ENCODE data around the gene IL25.
"Not testable (repeated sequence)": the region's sequence is repeated elsewhere in the genome, so short reads cannot be mapped to it uniquely, and the experiment has no call there.

IL25 gene

DNA sequence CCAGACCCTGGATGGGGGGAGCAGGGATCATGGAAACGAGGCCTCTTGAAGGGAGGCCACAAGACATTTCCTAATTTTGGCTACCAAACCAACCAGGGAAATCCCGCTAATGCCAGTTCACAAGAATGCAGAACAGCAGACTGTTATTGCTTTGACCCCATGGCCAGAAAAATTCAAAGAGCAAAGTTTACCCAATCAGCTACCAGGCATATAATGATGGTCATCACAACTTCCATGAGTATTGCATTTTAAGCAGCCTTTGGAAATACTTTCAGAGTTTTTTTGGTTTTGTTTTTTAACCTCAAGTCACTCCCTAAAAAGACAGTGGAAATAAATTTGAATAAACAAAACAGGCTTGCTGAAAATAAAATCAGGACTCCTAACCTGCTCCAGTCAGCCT is at the start of gene IL25:
Gene IL25, plus strand, starts transcription at position 301 of the 400 bp plus-strand sequence.
- no peak for DNase-seq (ENCODE audit: low read depth)
- H3K4me3 ChIP-seq (ENCODE audit: low read depth, low read length) = no peak within 1 kb of the TSS

DNA sequence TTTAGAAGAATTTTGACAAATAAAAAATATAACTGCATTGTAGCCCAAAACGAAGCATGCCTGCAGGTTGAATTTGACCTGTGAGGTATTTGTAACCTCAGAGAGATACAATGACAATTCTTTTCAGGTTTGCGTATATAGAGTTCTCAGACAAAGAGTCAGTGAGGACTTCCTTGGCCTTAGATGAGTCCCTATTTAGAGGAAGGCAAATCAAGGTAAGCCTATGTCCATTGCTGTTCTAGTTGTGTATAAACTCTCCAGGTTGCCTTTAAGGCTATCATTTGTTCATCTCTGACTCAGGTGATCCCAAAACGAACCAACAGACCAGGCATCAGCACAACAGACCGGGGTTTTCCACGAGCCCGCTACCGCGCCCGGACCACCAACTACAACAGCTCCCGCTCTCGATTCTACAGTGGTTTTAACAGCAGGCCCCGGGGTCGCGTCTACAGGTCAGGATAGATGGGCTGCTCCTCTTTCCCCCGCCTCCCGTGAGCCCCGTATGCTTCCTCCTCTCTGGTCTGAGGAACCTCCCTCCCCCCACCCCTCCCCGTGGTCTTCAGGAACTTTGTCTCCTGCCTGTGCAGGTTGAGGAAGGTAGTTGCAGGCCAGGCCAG is 48.7 kb upstream of the IL25 start:
- DNase-seq (ENCODE audit: low read depth) = no peak
- no peak overlapping the region for H3K4me3 ChIP-seq (ENCODE audit: low read depth, low read length)

DNA sequence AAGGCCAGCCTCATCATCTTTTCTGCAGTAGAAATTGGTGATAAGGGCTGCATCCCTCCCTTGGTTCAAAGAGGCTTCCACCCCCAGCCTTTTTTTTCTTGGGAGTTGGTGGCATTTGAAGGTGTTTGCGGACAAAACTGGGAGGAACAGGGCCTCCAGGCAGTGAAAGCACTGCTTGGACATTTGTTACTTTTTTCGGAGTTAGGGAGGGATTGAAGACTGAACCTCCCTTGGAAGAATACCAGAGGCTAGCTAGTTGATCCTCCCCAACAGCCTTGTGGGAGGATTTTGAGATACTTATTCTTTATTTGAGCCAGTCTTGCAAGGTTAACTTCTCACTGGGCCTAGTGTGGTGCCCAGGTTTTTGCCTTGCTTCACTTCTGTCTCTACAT is 48.2 kb upstream of the IL25 start:
- H3K4me3 ChIP-seq (ENCODE audit: low read depth, low read length) = no peak overlapping the region
- DNase-seq (ENCODE audit: low read depth) = no peak

DNA sequence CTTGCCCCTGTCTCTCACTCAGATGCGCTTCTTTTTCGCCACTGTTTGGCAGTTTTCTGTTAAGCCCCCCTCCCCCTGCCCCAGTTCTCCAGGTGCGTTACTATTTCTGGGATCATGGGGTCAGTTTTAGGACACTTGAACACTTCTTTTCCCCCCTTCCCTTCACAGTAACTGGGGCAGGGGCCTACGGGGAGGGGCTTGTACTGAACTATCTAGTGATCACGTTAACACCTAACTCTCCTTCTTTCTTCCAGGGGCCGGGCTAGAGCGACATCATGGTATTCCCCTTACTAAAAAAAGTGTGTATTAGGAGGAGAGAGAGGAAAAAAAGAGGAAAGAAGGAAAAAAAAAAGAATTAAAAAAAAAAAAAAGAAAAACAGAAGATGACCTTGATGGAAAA is 47.6 kb upstream of the IL25 start:
- H3K4me3 ChIP-seq (ENCODE audit: low read depth, low read length) = no peak overlapping the region
- DNase-seq (ENCODE audit: low read depth) = no peak

DNA sequence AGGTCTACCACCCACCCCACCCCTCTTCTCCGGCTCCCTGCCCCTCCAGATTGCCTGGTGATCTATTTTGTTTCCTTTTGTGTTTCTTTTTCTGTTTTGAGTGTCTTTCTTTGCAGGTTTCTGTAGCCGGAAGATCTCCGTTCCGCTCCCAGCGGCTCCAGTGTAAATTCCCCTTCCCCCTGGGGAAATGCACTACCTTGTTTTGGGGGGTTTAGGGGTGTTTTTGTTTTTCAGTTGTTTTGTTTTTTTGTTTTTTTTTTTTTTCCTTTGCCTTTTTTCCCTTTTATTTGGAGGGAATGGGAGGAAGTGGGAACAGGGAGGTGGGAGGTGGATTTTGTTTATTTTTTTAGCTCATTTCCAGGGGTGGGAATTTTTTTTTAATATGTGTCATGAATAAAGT is 46.9 kb upstream of the IL25 start:
- H3K4me3 ChIP-seq (ENCODE audit: low read depth, low read length); DNase-seq (ENCODE audit: low read depth): not testable (repeated sequence)

DNA sequence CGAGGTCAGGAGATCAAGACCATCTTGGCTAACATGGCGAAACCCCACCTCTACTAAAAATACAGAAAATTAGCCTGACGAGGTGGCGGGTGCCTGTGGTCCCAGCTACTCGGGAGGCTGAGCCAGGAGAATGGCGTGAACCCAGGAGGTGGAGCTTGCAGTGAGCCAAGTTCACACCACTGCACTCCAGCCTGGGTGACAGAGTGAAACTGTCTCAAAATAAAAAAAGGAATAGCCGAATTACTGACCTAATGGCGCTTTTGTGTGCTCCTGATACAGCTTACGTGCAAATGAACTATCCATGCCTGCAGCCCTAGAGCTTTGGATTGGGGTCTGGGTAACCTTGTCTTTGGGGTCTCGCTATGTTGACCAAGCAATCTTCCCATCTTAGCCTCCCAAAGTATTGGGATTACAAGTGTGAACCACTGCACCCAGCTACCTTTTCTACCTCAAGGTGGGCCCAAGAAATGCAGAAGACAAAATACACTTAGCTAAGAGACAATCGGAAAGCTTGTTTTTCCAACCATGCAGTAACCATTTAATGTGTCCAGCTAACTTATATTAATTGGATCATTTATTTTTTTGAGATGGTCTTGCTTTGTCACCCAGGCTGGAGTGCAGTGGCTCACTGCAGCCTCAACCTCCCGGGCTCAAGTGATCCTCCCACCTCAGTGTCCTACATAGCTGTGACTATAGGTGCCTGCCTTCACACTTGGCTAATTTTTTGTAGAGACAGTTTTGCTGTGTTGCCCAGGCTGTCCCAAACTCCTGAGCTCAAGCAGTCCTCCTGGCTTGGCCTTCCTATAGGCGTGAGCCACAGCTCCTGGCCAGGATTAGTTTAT is 45.9 kb upstream of the IL25 start:
- no peak for DNase-seq (ENCODE audit: low read depth)
- H3K4me3 ChIP-seq (ENCODE audit: low read depth, low read length) = no peak overlapping the region

DNA sequence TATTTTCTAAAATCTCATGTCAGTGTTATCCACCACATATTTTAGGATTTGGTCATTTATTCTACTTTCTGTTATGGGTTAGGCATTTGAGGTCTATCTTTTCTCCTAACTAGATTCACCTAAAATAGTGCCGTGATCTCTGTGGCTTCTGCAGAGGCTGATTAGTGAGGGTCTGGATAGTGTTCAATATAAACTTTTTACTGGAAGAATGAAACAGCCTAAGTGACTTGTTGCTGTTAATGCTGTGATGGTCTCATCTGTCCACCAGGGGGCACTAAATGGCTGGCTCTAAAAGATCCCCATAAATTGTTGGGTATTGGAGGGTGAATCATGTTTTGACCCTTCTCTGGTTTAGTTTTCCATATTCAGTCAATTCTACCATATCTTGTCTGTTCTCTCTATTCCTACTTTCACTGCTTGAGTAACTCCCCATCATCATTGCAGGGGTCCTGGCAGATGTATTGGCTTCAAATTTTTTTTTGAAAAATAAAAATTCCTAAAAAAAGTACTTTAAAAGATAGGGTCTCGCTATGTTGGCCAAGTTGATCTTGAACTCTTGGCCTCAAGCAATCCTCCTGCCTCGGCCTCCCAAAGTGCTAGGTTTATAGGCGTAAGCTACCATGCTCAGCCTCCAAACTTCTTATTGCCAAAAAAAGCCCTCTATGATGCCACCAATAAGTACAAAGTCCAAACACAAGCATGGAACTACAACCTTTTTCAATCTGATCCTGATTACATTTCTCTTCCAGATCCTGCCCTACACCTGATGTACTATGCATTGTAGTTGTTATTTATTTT is 44.5 kb upstream of the IL25 start:
- no peak for DNase-seq (ENCODE audit: low read depth)
- no peak overlapping the region for H3K4me3 ChIP-seq (ENCODE audit: low read depth, low read length)

DNA sequence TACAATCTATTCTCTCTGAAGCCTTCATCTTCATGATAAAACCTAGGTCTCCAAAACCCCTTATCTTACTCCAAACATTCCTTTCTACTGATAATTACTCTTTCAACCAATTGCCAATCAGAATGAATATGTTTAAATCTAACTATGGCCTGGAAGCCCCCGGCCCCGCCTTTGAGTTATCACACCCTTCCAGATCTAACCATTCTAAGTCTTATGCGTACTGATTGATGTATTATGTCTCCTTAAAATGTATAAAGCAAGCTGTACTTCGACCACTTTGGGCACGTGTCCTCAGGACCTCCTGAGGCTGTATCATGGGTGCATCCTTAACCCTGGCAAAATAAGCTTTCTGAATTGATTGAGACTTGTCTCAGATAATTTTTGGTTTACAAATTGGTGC is 37.0 kb upstream of the IL25 start:
- H3K4me3 ChIP-seq (ENCODE audit: low read depth, low read length) = no peak overlapping the region
- DNase-seq (ENCODE audit: low read depth) = no peak

DNA sequence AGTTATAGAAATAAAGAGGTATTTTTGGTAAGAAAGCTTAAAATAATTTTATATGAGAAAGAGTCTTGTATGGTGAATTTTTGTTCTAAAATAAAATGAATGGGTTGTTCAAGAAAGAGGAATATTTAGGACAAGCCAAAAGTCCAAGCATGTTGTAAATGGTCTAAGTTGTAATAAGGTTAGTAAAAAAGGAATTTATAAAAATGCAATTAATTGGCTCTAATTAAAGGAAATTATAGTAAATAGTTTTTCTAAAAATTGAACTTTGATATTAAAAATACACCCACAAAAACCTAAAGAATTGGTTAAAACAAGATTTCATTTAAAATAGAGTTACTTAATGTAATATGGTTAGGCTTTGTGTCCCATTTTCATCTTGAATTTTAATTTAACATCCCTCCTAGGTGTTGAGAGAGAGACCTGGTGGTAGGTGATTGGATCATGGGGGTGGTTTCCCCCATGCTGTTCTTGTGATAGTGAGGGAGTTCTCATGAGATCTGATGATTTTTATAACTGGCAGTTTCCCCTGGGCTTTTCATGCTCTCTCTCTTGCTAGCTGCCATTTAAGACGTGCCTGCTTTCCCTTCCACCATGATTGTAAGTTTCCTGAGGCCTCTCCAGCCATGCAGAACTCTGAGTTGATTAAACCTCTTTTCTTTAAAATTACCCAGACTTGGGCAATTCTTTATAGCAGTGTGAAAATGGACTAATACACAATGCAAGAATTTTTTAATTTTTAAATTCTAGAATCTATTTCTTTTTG is 32.9 kb upstream of the IL25 start:
- DNase-seq (ENCODE audit: low read depth) = no peak
- no peak overlapping the region for H3K4me3 ChIP-seq (ENCODE audit: low read depth, low read length)

DNA sequence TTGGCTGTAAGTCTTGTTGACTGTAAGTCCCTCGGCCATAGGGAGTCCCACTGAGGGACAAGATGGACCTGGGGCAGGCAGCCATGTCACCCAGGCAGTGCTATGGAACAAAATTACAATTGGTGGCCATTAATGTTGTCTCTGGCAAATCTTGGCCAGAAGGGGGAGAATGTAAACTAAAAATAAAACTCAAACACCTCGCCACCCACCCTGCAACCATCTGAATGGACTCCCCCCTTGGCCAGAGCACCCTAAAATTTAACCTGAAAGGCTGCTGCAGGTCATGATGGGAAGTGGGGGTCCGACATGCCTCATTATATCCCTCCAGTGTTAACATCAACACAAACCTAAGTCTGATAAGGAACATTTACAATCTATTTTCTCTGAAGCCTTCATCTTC is 28.1 kb upstream of the IL25 start:
- H3K4me3 ChIP-seq (ENCODE audit: low read depth, low read length) = no peak overlapping the region
- no peak for DNase-seq (ENCODE audit: low read depth)

DNA sequence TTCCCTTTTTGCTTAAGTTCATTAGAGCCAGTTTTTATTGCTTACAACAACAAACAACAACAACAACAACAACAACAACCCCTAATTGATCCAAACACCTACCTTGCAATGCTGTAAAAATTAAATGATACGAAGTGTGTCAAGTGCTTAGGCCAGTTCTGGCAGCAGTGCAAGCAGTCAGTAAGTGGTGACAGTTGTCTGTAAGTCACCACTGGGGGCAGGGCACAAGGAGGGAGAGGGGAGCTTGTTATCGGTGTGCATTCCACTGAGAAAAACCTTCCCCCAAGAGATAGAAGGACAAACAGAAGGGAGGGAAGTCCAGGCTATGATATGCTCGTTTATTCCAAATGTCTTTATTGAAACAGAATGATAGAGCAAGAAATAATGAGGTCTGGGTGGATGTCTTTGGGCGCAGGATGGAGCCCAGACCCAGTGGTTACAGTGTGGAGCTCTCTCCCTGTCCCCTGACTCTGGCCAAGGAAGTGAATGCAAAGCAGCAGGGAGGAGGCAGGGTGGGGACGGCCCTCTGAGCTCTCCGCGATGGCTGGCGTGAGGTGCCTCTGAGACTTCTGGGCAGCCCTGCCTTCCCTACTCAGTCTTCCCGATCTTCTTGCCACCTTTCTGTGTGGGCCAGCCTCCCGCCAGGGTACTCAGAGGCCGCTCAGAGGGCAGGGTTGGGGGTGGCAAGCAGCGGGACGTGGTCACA is 26.5 kb upstream of the IL25 start:
- DNase-seq (ENCODE audit: low read depth) = no peak
- no peak overlapping the region for H3K4me3 ChIP-seq (ENCODE audit: low read depth, low read length)

DNA sequence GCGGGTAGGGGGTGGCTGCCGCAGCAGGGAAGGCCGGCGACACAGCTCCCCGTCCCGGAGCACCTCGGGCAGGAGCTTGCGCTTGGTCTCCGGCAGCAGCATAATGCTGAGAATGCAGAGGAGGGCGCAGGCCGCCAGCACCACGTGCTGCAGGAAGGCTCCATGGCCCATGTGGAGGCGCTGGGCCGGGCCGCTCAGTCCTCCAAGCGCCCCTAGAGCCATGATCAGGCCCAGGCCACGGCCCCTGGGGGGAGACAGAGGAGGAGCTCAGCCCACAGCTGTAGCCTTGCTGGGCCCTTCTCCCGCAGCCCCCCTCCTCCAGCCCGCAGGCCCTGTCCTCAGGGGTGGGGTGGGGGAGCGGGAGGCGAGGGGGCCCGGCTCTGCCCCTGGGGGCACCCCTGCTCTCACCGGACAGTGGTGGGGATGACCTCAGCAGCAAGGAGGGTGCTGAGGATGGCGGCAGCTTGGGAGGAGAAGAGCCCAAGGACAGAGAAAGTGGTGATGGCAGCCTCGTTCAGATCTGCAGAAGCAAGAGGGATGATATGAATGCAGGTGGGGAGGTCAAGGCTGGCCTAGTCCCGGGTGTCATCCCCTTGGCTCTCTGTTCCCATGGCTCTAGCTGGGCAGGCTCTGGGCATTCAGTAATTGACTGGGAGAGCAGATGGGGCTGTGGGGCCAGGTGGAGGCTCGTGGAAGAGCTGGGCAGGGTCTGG is 25.8 kb upstream of the IL25 start:
- no peak for DNase-seq (ENCODE audit: low read depth)
- no peak overlapping the region for H3K4me3 ChIP-seq (ENCODE audit: low read depth, low read length)

DNA sequence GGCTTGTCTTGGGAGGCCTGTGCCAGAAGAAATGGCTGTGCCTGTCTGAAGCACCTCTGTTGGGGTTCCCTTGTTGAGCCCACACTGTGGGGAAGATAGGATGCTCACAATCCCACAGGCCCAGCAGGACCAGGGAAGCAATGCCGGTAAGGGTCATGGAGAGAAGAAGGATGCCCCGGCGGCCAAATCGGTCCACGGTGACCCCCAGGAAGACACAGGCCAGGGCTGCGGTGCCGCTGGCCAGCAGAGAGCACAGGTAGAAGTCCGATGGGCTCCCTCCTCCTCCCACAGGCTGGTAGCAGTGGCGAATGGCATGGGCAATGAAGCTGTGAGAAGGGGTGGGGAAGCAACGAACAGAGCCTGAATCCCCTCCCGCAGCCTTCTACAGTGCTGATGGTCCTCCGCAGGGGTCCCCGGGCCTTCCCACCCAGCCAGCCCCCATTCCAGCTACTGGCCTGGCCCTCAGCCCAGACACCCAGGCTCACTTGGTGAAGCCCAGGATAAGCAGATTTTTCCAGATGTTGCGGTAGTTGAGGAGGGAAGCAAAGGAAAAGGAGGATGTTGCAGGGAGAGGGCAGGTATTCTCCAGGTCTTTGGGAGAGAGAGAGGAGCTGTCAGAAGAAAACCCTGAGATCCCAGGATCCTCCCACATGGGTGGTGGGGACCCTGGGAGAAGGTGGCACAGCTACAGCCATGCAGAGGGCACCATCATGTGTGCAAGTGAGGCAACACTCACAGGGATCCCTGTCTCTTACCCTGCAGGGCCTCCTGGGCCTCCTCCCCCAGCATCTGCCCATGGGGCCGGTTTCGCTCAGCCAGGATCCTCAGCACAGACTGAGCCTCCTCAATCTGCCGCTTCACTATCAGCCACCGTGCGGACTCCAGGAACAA is 25.0 kb upstream of the IL25 start:
- no peak for DNase-seq (ENCODE audit: low read depth)
- H3K4me3 ChIP-seq (ENCODE audit: low read depth, low read length) = no peak overlapping the region

DNA sequence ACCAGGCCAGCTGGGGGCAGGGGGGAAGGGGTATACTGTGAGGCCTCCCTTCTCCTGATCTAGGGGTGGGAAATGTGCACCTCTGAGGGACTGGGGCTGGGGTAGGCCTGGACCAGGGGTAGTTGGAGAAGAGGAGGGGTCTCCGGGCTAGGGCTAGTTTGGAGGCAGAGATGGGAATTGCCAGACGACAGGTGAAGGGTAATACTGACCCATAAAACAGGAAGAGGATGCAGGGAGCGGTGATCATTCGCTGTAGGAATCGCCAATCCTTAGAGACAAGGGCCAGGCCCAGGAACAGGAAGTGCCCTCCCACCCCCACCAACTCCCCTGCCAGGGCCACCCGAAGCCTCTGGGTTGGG is 24.3 kb upstream of the IL25 start:
- no peak overlapping the region for H3K4me3 ChIP-seq (ENCODE audit: low read depth, low read length)
- no peak for DNase-seq (ENCODE audit: low read depth)

DNA sequence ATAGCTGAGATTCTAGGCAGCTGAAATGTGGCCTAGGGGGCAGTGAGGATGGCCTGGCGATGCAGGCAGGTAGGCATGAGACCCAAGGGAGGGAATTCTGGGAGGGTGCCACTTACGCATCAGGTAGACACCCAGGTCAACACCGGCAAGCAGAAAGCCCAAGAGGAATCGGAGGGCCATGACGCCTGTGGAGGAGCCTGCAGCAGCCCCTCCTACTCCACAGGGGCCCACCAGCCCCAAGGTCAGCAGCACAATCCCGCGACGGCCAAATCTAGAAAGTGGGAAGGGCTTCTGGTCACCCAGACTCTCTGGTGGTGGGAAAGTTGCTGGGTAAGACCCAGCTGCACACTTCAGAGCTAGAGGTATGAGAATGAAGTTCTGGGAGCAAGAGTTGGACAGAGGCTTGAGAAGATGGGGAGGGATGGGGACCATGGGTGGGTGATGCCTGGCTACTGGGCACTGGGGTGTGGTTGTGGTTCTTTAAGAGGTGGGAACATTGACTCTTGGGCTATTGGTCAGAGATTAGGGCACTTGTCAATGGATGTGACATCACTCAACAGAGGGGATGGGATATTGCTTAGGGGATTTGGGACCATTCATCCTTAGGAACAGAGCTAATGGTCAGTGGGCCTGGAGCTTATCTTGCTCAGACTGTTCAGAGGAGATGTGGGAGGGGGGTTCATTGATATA is 23.3 kb upstream of the IL25 start:
- no peak overlapping the region for H3K4me3 ChIP-seq (ENCODE audit: low read depth, low read length)
- no peak for DNase-seq (ENCODE audit: low read depth)

DNA sequence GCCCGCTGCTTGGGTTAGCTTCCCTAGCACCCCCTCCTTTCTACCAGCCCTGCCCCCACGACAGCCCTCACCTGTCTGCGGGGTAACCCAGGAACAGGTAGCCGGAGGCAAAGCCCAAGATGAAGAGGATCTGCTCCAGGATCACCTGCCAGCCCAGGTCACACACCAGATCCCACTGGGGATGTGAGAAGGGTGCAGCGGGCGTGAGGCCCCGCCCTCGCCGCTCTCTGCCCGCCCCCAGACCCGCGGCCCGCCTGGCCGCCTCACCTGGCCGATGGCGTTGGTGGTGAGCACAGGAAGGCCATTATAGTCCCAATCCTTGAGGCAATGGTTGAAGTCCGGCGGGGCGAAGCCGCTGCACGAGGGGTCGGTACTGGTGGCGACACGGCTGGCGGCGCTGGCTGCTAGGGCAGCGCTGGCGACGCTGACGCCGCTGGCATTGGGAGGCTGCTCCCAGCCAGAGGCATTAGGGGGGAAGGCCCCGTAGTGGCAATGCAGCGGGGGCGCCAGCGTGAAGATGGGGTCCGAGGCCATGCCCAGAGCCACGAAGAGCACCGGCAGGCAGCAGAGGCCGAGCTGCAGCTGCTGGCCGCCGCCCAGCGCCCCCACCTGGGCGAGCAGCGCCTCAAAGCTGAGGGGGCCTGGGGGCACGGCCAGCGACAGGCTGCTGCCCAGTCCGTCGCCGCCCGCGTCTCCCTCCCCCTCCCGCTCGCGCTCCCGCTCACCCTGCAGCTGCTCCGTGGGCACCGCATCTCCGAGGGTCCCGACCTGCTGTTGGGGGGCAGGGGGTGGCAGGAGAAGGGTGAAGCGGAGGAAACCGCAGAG is 20.7 kb upstream of the IL25 start:
- no peak for DNase-seq (ENCODE audit: low read depth)
- peak overlapping the region; percentile 84 for H3K4me3 ChIP-seq (ENCODE audit: low read depth, low read length)
